Natural killer cell (primary cell): ENCODE results near the gene DGKD. TPM values are rescaled to one million over a fixed set of nuclear protein-coding genes. Genes with fewer than 3 reads are reported as not detected.
A peak's percentile ranks its signal among the peaks of the same experiment; 100 is the strongest.
"Not testable (repeated sequence)": the region's sequence is repeated elsewhere in the genome, so short reads cannot be mapped to it uniquely, and the experiment has no call there.

Experiments
- ATAC-seq, 3 donors: fragments of 150-1000 bp in 2 of 3; fragments of 200-7000 bp in 1 of 3; cut with Tn5 transposase; 1 replicate in 1 of 3; 2 replicates in 2 of 3; pipeline ENCODE4 v1.10.0; 2021; ENCODE audit warnings: mild to moderate bottlenecking in 2 of 3, moderate library complexity in 2 of 3
- DNase-seq, 2 donors: peaks; one replicate each; pipeline versions ENCODE4 v3.0.0 to v3.0.0-alpha.2; 2013 to 2021; ENCODE audit warnings: mixed read lengths in 1 of 2
- H3K27ac ChIP-seq: one replicate; pipeline ENCODE4 v1.5.1; 2013; ENCODE audit warnings: mild to moderate bottlenecking, low read length
- H3K27me3 ChIP-seq: one replicate; pipeline ENCODE4 v1.6.1; 2013; ENCODE audit warnings: low read length; ENCODE audit not compliant: control insufficient read depth, insufficient read depth
- H3K36me3 ChIP-seq: one replicate; pipeline ENCODE4 v1.6.1; 2013; ENCODE audit warnings: low read length; ENCODE audit not compliant: control insufficient read depth, insufficient read depth
- H3K4me1 ChIP-seq: one replicate; pipeline ENCODE4 v1.6.1; 2013; ENCODE audit warnings: low read length; ENCODE audit not compliant: control insufficient read depth, insufficient read depth
- H3K4me3 ChIP-seq: one replicate; pipeline ENCODE4 v1.5.1; 2013; ENCODE audit warnings: low read length
- H3K9me3 ChIP-seq: one replicate; pipeline ENCODE4 v1.6.1; 2013; ENCODE audit warnings: low read length; ENCODE audit not compliant: control insufficient read depth, insufficient read depth
- H3K27ac Mint-ChIP-seq, 2 donors: one replicate each; pipeline ENCODE4 v1.8.0; 2022; ENCODE audit warnings: mild to moderate bottlenecking in 2 of 2, mixed read lengths in 2 of 2, moderate library complexity in 1 of 2
- H3K27me3 Mint-ChIP-seq, 2 donors: one replicate each; pipeline ENCODE4 v1.8.0; 2022; ENCODE audit warnings: low read depth in 2 of 2, mixed read lengths in 2 of 2
- H3K36me3 Mint-ChIP-seq: one replicate; pipeline ENCODE4 v1.8.0; 2022; ENCODE audit warnings: mixed read lengths
- H3K4me1 Mint-ChIP-seq, 2 donors: one replicate each; pipeline ENCODE4 v1.8.0; 2022; ENCODE audit warnings: mixed read lengths in 2 of 2
- H3K4me3 Mint-ChIP-seq: one replicate; pipeline ENCODE4 v1.8.0; 2022; ENCODE audit warnings: mild to moderate bottlenecking, moderate library complexity, mixed read lengths
- H3K9me3 Mint-ChIP-seq, 2 donors: one replicate each; pipeline ENCODE4 v1.8.0; 2022; ENCODE audit warnings: mixed read lengths in 2 of 2
- WGBS: methylation state at CpG from one replicate; pipeline ENCODE4 v1.1.7; 2013; ENCODE audit warnings: missing lambda C conversion rate; ENCODE audit not compliant: insufficient coverage; 5-methylcytosine and 5-hydroxymethylcytosine counted together
- intact Hi-C: fragments of 100-400 bp; cut with micrococcal nuclease; formaldehyde crosslinking; loops from one replicate; pipeline ENCODE4 v1.14.2; 2022
- total RNA-seq, 4 donors: library from RNA; stranded (reverse); fragments of 120-200 nt in 1 of 4; gene quantifications; one replicate each; pipeline versions ENCODE4 v1.2.3 to v1.2.4, GENCODE V29; 2013 to 2022
- TF ChIP-seq, protein P1 (sequence below): fragments of 200-600 bp; IDR thresholded peaks from one replicate; pipeline ENCODE4 v1.8.0; 2022; ENCODE audit warnings: antibody characterized with exemption

The DGKD gene
- total RNA-seq, 3 donors from 2014 or later (not counting 1 experiment from before 2014, with no cell fraction given), result 299 to 456 (median 329) TPM

DNA sequence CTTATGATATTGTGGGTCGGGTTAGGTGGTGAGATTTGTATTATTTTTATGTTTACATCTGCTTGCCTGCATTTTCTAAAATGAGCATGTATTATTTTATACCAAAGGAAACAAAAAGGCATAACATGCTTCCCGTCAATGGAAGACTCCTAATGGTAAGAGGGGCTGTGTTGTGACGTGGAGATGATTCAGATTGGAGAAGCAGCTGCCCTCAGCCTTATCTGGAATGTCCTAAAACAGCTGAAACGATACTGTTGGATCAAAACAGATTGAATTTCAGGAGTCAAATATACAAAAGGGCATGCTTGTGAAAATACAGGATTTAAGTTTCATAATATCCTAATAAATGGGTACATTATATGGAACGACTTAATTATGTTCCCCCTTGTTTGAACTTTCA, 19.0 kb downstream of the DGKD start:
- intact Hi-C loops, result no loop called here
- peaks cover 39% of the 10 kb centered on the region for H3K36me3 ChIP-seq
- Mint-ChIP-seq H3K27ac (peak overlapping the region; percentile 31 to 87), H3K4me1 (peaks cover 57 to 59% of the 10 kb centered on the region in 2 donors), H3K27me3 (no peaks in the 10 kb centered on the region), H3K9me3 (no peaks in the 10 kb centered on the region), H3K36me3 (peaks cover 15% of the 10 kb centered on the region), H3K4me3 (peak overlapping the region; percentile 33)
- WGBS, result 97% methylated on average over 4 of the region's 5 CpGs
- TF ChIP-seq, protein P1, sequence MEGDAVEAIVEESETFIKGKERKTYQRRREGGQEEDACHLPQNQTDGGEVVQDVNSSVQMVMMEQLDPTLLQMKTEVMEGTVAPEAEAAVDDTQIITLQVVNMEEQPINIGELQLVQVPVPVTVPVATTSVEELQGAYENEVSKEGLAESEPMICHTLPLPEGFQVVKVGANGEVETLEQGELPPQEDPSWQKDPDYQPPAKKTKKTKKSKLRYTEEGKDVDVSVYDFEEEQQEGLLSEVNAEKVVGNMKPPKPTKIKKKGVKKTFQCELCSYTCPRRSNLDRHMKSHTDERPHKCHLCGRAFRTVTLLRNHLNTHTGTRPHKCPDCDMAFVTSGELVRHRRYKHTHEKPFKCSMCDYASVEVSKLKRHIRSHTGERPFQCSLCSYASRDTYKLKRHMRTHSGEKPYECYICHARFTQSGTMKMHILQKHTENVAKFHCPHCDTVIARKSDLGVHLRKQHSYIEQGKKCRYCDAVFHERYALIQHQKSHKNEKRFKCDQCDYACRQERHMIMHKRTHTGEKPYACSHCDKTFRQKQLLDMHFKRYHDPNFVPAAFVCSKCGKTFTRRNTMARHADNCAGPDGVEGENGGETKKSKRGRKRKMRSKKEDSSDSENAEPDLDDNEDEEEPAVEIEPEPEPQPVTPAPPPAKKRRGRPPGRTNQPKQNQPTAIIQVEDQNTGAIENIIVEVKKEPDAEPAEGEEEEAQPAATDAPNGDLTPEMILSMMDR, result no peak
- H3K4me1 ChIP-seq, result peaks cover 15% of the 10 kb centered on the region
- no peaks in the 10 kb centered on the region for H3K27me3 ChIP-seq
- no peak overlapping the region for H3K27ac ChIP-seq
- H3K9me3 ChIP-seq, result no peaks in the 10 kb centered on the region
- H3K4me3 ChIP-seq, result no peak overlapping the region
- ATAC-seq (no peak), DNase-seq (no peak)

DNA sequence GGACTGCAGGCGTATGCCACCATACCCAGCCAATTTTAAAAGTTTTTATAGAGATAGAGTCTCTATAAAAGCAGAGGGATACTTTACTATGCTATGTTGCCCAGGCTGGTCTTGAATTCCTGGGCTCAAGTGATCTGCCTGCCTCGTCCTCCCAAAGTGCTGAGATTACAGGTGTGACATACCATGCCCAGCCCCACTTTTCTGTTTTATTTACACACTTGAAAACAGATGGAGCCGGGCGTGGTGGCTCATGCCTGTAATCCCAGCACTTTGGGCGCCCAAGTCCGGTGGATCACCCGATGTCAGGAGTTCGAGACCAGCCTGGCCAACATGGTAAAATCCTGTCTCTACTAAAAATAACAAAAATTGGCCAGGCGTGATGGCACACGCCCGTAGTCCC, 20.5 kb downstream of the DGKD start:
- ATAC-seq, H3K9me3 ChIP-seq, H3K27me3 Mint-ChIP-seq, H3K27ac ChIP-seq, H3K4me3 ChIP-seq, DNase-seq, intact Hi-C loops, H3K27me3 ChIP-seq, H3K4me3 Mint-ChIP-seq, H3K9me3 Mint-ChIP-seq: not testable (repeated sequence)
- H3K27ac Mint-ChIP-seq, result peak overlapping the region in 1 of 2 donors; percentile 69
- peaks cover 22% of the 10 kb centered on the region for H3K4me1 ChIP-seq
- peaks cover 33% of the 10 kb centered on the region for H3K36me3 ChIP-seq
- peaks cover 15% of the 10 kb centered on the region for H3K36me3 Mint-ChIP-seq
- WGBS, result 96% methylated on average over 10 of the region's 11 CpGs
- H3K4me1 Mint-ChIP-seq, result peaks cover 55 to 58% of the 10 kb centered on the region in 2 donors

DNA sequence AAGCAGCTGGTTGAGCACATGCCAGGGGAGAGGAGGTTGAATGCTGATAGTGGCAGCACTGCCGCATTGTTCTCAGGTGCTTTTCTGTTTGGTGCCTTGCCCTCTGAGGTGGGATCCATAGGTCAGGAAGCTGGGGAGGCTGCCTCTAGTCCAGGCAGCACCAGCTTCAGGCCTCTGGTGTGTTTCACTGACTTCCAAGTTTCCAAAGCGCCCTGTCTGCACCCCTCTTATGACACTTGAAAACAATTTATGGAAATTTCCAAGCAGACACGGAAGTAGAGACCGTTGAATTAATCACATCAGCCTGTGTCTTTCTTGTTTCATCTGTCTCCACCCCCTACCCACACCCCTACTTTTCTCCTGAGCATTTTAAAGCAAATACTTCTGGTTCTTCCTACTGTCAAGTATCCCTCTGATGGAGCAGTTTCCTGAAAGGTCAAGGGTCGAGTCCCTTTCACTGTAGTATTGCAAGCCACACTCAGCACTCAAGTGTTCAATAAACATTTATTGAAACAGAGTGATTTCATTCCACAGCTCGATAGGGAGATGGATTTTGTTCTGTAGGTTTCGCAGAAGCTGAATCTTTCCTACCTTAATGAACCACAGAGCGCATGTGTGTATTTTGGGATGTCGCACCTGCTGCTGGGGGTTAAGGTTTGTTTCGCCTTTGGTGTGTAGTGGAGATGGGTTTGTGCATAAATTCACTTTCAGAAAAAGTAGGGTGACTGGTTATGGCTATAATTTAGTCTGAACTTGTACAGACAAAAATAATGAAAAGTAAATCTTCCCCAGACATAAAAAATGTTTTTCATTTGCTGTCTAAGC, 21.4 kb downstream of the DGKD start:
- Histone ChIP-seq H3K4me1 (peaks cover 25% of the 10 kb centered on the region), H3K27ac (no peak overlapping the region), H3K9me3 (no peaks in the 10 kb centered on the region), H3K27me3 (no peaks in the 10 kb centered on the region), H3K36me3 (peaks cover 33% of the 10 kb centered on the region), H3K4me3 (no peak overlapping the region)
- DNase-seq, result no peak
- Mint-ChIP-seq H3K27ac (peak overlapping the region; percentile 51 to 69), H3K9me3 (no peaks in the 10 kb centered on the region), H3K36me3 (peaks cover 15% of the 10 kb centered on the region), H3K4me3 (no peak overlapping the region), H3K27me3 (no peaks in the 10 kb centered on the region), H3K4me1 (peaks cover 60 to 61% of the 10 kb centered on the region in 2 donors)
- ATAC-seq, result no peak
- TF ChIP-seq, protein P1, result no peak
- 92% methylated on average over 6 of the region's 10 CpGs for WGBS
- intact Hi-C loops, result no loop called here

DNA sequence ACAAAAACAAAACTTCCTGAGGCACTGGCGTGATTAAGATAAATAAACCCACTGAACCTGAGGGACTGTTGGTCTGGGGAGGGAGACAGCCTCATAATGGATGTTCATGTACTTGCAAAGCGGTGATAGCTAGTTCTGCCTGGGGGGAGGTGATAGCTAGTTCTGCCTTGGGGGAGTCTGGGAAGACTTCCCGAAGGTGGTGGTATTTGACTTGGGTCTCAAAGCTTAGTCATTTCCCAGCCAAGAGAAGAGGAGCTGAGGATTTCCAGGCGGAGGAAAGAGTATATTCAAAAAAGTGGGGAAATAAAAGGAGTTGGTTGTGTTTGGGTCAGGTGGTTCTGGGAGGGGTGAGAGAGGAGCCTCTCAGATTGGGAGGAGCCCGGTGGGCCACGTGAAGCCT, 24.7 kb downstream of the DGKD start:
- no peak for ATAC-seq
- no peaks in the 10 kb centered on the region for H3K9me3 ChIP-seq
- no peaks in the 10 kb centered on the region for H3K27me3 ChIP-seq
- Mint-ChIP-seq H3K4me1 (peaks cover 71 to 72% of the 10 kb centered on the region in 2 donors), H3K36me3 (peaks cover 7% of the 10 kb centered on the region), H3K27ac (peak overlapping the region; percentile 66 to 81), H3K4me3 (peak overlapping the region; percentile 54), H3K9me3 (no peaks in the 10 kb centered on the region), H3K27me3 (no peaks in the 10 kb centered on the region)
- peaks cover 52% of the 10 kb centered on the region for H3K4me1 ChIP-seq
- H3K4me3 ChIP-seq, result no peak overlapping the region
- H3K27ac ChIP-seq, result peak overlapping the region; percentile 74
- whole genome bisulfite sequencing, result 89% methylated on average over 6 of the region's 6 CpGs
- TF ChIP-seq, protein P1, result no peak
- no peak for DNase-seq
- intact Hi-C loops, result no loop called here
- H3K36me3 ChIP-seq, result peaks cover 21% of the 10 kb centered on the region
